ENCODE measurements around the gene FBLN7. TPM values are rescaled to one million over a fixed set of nuclear protein-coding genes. Genes with fewer than 3 reads are reported as not detected.

Gene FBLN7
- total and polyA plus RNA-seq, 2 experiments from 2014 or later, result 1.6 to 1.7 TPM

DNA sequence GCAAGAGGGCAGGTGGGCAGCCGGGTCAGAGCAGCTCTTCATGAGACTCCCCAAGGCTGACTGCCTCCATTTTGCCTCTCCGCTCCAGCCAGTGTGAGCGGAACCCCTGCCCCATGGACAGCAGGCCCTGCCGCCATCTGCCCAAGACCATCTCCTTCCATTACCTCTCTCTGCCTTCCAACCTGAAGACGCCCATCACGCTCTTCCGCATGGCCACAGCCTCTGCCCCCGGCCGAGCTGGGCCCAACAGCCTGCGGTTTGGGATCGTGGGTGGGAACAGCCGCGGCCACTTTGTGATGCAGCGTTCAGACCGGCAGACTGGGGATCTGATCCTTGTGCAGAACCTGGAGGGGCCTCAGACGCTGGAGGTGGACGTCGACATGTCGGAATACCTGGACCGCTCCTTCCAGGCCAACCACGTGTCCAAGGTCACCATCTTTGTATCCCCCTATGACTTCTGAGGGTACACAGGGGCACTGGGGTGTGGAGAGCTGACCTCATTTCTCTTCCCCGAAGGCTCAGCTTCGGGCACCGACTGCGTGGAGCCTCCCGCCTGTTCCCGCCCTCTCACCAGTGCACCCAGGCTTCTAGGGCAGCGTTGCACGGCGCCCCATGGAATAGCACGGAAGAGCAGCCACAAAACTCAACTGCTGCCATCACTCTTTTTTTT lies 49.0 kb downstream of the FBLN7 start:
- Histone ChIP-seq H4K20me1 (ENCODE audit: insufficient read depth, poor library complexity, severe bottlenecking) (no peaks in the 10 kb centered on the region), H3K36me3 (replicated peaks; ENCODE audit: insufficient read depth, low read depth) (no peaks in the 10 kb centered on the region), H3K4me1 (ENCODE audit: insufficient read depth) (no peaks in the 10 kb centered on the region), H3K27ac (no peak overlapping the region), H3K9me2 (replicated peaks; ENCODE audit: insufficient read depth) (no peaks in the 10 kb centered on the region), H3K9me3 (ENCODE audit: low read depth) (no peaks in the 10 kb centered on the region), H3K4me2 (no peak overlapping the region), H3K4me3 (no peak overlapping the region), H2AFZ (no peak overlapping the region), H3K79me2 (no peaks in the 10 kb centered on the region), H3K27me3 (no peaks in the 10 kb centered on the region)
- WGBS (ENCODE audit: low lambda C conversion rate, missing lambda C conversion rate), result 96% methylated on average over 31 of the region's 31 CpGs
- no peak for DNase-seq (ENCODE audit: low spot score)
- TF ChIP-seq, protein P1, sequence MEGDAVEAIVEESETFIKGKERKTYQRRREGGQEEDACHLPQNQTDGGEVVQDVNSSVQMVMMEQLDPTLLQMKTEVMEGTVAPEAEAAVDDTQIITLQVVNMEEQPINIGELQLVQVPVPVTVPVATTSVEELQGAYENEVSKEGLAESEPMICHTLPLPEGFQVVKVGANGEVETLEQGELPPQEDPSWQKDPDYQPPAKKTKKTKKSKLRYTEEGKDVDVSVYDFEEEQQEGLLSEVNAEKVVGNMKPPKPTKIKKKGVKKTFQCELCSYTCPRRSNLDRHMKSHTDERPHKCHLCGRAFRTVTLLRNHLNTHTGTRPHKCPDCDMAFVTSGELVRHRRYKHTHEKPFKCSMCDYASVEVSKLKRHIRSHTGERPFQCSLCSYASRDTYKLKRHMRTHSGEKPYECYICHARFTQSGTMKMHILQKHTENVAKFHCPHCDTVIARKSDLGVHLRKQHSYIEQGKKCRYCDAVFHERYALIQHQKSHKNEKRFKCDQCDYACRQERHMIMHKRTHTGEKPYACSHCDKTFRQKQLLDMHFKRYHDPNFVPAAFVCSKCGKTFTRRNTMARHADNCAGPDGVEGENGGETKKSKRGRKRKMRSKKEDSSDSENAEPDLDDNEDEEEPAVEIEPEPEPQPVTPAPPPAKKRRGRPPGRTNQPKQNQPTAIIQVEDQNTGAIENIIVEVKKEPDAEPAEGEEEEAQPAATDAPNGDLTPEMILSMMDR (IDR thresholded peaks at IDR 0.05; ENCODE audit: poor library complexity), result no peak
- TF ChIP-seq EZH2phosphoT487 (IDR thresholded peaks at IDR 0.05; ENCODE audit: low read depth, severe bottlenecking, unreplicated experiment), result no peak
- no peak for TF ChIP-seq EZH2 (IDR thresholded peaks at IDR 0.05; ENCODE audit: borderline replicate concordance)

DNA sequence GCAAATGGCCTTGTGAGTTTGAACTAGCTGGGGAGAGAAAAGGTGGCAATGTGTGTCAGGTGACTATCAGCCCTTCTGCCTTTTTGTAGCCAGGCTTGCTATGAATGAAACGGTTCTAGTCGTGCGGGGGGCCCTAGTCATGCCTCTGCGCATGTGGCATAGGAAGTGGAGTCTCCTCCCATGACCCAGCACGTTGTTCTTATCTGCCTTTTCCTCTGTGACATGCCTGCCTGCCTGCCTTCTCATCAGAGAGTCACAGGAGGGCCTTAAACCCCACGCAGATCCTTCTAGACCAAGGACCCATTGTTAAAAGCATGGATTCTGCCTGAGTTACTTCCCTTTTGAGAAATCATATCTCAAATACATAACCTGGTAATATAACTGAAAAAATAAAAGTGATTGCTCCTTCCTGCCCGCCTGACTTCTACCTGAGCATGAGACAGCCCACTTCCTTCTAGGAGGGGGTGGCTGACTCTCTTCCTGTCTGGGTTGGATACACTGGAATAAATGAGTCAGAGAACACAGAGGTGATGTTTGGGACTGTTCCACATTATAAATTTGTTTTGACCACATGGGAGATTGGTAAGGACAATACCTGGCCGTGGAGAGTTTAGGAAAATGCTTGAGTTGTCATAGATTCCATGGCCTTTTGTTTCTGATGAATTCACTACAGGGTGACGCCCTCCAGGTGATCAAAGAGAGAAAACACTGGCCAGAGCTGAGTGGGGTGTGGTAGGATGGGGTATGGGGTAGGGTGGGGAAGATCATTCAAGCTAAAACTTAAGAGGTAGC lies 49.8 kb downstream of the FBLN7 start:
- no peaks in the 10 kb centered on the region for H4K20me1 ChIP-seq (ENCODE audit: insufficient read depth, poor library complexity, severe bottlenecking)
- no peak overlapping the region for H3K4me3 ChIP-seq
- WGBS (ENCODE audit: low lambda C conversion rate, missing lambda C conversion rate), result 87% methylated on average over 9 of the region's 9 CpGs
- H3K27me3 ChIP-seq, result no peaks in the 10 kb centered on the region
- no peaks in the 10 kb centered on the region for H3K36me3 ChIP-seq (replicated peaks; ENCODE audit: insufficient read depth, low read depth)
- H3K9me2 ChIP-seq (replicated peaks; ENCODE audit: insufficient read depth), result no peaks in the 10 kb centered on the region
- TF ChIP-seq, protein P1 (IDR thresholded peaks at IDR 0.05; ENCODE audit: poor library complexity), result no peak
- no peak for TF ChIP-seq EZH2 (IDR thresholded peaks at IDR 0.05; ENCODE audit: borderline replicate concordance)
- no peak for TF ChIP-seq EZH2phosphoT487 (IDR thresholded peaks at IDR 0.05; ENCODE audit: low read depth, severe bottlenecking, unreplicated experiment)
- H2AFZ ChIP-seq, result no peak overlapping the region
- H3K4me2 ChIP-seq, result no peak overlapping the region
- H3K27ac ChIP-seq, result no peak overlapping the region
- no peaks in the 10 kb centered on the region for H3K9me3 ChIP-seq (ENCODE audit: low read depth)
- no peak for DNase-seq (ENCODE audit: low spot score)
- no peaks in the 10 kb centered on the region for H3K79me2 ChIP-seq
- no peaks in the 10 kb centered on the region for H3K4me1 ChIP-seq (ENCODE audit: insufficient read depth)

DNA sequence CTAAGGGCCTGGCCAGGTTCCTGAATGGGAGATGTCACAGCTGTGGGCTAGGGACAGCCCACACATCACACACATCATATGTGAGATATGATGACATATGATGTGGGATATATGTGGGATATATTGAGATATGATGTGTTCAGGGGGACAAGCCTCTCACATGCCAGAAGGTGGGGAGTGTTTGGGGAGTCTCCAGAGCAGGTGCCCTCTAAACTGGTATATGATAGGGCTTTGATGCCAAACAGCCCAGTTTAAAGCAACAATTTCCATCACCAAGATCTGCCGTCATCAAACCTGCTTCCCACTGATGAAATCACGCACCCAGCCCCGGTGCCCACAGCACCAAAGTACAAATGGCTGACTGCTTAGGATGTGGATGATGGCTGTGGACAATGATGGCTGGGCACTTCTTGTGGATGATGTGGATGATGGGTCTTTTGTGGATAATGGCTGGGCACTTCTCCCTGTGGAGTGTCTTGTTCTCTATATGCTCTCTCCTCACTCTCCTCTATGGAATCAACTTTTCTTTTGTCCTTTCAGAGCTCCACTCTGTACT lies 50.9 kb downstream of the FBLN7 start:
- no peak overlapping the region for H3K4me3 ChIP-seq
- no peaks in the 10 kb centered on the region for H3K79me2 ChIP-seq
- H3K9me3 ChIP-seq (ENCODE audit: low read depth), result no peaks in the 10 kb centered on the region
- H3K9me2 ChIP-seq (replicated peaks; ENCODE audit: insufficient read depth), result no peaks in the 10 kb centered on the region
- no peak for DNase-seq (ENCODE audit: low spot score)
- H3K27me3 ChIP-seq, result no peaks in the 10 kb centered on the region
- WGBS (ENCODE audit: low lambda C conversion rate, missing lambda C conversion rate), result 100% methylated on average over 3 of the region's 3 CpGs
- H2AFZ ChIP-seq, result no peak overlapping the region
- no peaks in the 10 kb centered on the region for H3K36me3 ChIP-seq (replicated peaks; ENCODE audit: insufficient read depth, low read depth)
- H3K4me1 ChIP-seq (ENCODE audit: insufficient read depth), result no peaks in the 10 kb centered on the region
- no peak overlapping the region for H3K27ac ChIP-seq
- H3K4me2 ChIP-seq, result no peak overlapping the region
- no peaks in the 10 kb centered on the region for H4K20me1 ChIP-seq (ENCODE audit: insufficient read depth, poor library complexity, severe bottlenecking)
- TF ChIP-seq EZH2phosphoT487 (IDR thresholded peaks at IDR 0.05; ENCODE audit: low read depth, severe bottlenecking, unreplicated experiment) (no peak), EZH2 (IDR thresholded peaks at IDR 0.05; ENCODE audit: borderline replicate concordance) (no peak)
- TF ChIP-seq, protein P1 (IDR thresholded peaks at IDR 0.05; ENCODE audit: poor library complexity), result no peak

Measured in hepatocyte (in vitro differentiated cells).